ENCODE results near the gene PITRM1. TPM values are rescaled to one million over a fixed set of nuclear protein-coding genes. Genes with fewer than 3 reads are reported as not detected.
"Not testable (repeated sequence)": the region's sequence is repeated elsewhere in the genome, so short reads cannot be mapped to it uniquely, and the experiment has no call there.

Gene PITRM1
- total RNA-seq, 1 donor: 84.6 TPM

- DNase-seq (ENCODE audit: low read depth): no peak
- TF ChIP-seq, protein P1, sequence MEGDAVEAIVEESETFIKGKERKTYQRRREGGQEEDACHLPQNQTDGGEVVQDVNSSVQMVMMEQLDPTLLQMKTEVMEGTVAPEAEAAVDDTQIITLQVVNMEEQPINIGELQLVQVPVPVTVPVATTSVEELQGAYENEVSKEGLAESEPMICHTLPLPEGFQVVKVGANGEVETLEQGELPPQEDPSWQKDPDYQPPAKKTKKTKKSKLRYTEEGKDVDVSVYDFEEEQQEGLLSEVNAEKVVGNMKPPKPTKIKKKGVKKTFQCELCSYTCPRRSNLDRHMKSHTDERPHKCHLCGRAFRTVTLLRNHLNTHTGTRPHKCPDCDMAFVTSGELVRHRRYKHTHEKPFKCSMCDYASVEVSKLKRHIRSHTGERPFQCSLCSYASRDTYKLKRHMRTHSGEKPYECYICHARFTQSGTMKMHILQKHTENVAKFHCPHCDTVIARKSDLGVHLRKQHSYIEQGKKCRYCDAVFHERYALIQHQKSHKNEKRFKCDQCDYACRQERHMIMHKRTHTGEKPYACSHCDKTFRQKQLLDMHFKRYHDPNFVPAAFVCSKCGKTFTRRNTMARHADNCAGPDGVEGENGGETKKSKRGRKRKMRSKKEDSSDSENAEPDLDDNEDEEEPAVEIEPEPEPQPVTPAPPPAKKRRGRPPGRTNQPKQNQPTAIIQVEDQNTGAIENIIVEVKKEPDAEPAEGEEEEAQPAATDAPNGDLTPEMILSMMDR (IDR thresholded peaks at IDR 0.05; ENCODE audit: insufficient read depth, low read depth, low read length): no peak
- H3K4me3 ChIP-seq (ENCODE audit: low read depth, low read length): no peak overlapping the region
These were observed 63.9 kb downstream of the PITRM1 start for GRCh38 chr10:3108575-3109105.

- TF ChIP-seq, protein P1 (IDR thresholded peaks at IDR 0.05; ENCODE audit: insufficient read depth, low read depth, low read length): no peak
- no peak for DNase-seq (ENCODE audit: low read depth)
- H3K4me3 ChIP-seq (ENCODE audit: low read depth, low read length): no peak overlapping the region
These were observed 64.5 kb downstream of the PITRM1 start for GRCh38 chr10:3108033-3108432.

GRCh38 chr10:3107426-3107961 is 65.1 kb downstream of the PITRM1 start:
- H3K4me3 ChIP-seq (ENCODE audit: low read depth, low read length): no peak overlapping the region
- TF ChIP-seq, protein P1 (IDR thresholded peaks at IDR 0.05; ENCODE audit: insufficient read depth, low read depth, low read length): no peak
- DNase-seq (ENCODE audit: low read depth): peak; percentile 37

GRCh38 chr10:3106928-3107425 is 65.6 kb downstream of the PITRM1 start:
- no peak for DNase-seq (ENCODE audit: low read depth)
- TF ChIP-seq, protein P1 (IDR thresholded peaks at IDR 0.05; ENCODE audit: insufficient read depth, low read depth, low read length): no peak
- no peak overlapping the region for H3K4me3 ChIP-seq (ENCODE audit: low read depth, low read length)

DNA sequence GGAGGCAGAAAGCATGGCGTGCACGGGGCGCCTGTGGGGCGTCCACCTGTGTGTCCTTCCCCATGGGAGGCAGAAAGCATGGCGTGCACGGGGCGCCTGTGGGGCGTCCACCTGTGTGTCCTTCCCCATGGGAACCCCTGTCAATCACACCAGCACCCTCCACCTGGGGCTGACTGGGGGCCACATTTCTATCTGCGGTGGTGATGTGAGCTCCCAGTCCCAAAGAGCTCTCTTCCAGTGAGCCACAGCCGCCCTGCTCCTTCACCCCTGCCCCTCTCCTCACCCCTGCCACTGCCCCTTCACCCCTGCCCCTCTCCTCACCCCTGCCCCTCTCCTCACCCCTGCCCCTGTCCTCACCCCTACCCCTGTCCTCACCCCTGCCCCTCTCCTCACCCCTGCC is 66.3 kb downstream of the PITRM1 start:
- not testable (repeated sequence) for H3K4me3 ChIP-seq (ENCODE audit: low read depth, low read length); DNase-seq (ENCODE audit: low read depth)

- DNase-seq (ENCODE audit: low read depth): no peak
- TF ChIP-seq, protein P1 (IDR thresholded peaks at IDR 0.05; ENCODE audit: insufficient read depth, low read depth, low read length): no peak
These were observed 66.7 kb downstream of the PITRM1 start for GRCh38 chr10:3105905-3106304.

DNA sequence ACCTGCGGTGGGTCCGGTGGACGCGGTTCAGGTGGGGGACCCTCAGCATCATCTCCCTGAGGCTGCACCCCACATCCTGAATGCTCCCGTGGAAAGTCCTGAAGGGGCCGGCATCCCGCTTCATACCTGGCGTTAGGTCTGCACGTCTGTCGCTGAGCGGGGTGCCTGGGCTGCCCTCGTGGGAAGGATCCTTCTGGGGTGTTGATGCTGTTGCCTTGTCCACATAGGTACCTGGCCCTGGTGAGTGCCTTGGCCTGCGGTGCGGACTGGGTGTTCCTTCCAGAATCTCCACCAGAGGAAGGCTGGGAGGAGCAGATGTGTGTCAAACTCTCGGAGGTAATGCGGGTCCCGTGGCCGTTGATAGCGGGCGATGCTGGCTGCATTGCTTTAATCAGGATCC is 67.4 kb downstream of the PITRM1 start:
- TF ChIP-seq, protein P1 (IDR thresholded peaks at IDR 0.05; ENCODE audit: insufficient read depth, low read depth, low read length): no peak
- DNase-seq (ENCODE audit: low read depth): no peak

More at GRCh38 chr10:3105905-3106304, 66.7 kb downstream of the PITRM1 start:
- no peak overlapping the region for H3K4me3 ChIP-seq (ENCODE audit: low read depth, low read length)

More for the DNA sequence above, 67.4 kb downstream of the PITRM1 start:
- H3K4me3 ChIP-seq (ENCODE audit: low read depth, low read length): no peak overlapping the region
